HCT116 (cell line): ENCODE data around the gene LAMA1. TPM values are rescaled to one million over a fixed set of nuclear protein-coding genes. Genes with fewer than 3 reads are reported as not detected.

Experiments
- ATAC-seq: fragments of 200-7000 bp; cut with Tn5 transposase; 2 replicates; pipeline ENCODE4 v1.9.1; 2020; ENCODE audit warnings: mild to moderate bottlenecking, moderate library complexity
- BruUV-seq: library from RNA; stranded (reverse); fragments of 400-500 nt; replicated peaks from 2 replicates; lab custom pipeline; 2021; lab: Mats Ljungman, UMichigan
- CTCF ChIA-PET: fragments of 300-600 bp; sonication (Branson Sonifier 250); formaldehyde crosslinking; loops from one replicate; lab custom pipeline; 2021; ENCODE audit warnings: antibody characterized with exemption; lab: Charles Lee
- POLR2A ChIA-PET: fragments of 300-600, 350-600 bp; sonication (Branson Sonifier 250); formaldehyde crosslinking; loops from one replicate; lab custom pipeline; 2021; ENCODE audit warnings: antibody characterized with exemption; lab: Charles Lee
- RAD21 ChIA-PET, 2 experiments: fragments of 300-600 bp; sonication (Branson Sonifier 250); formaldehyde crosslinking; loops; one replicate each; lab custom pipeline; 2023; ENCODE audit warnings: low total read pairs in 2 of 2; ENCODE audit not compliant: uncharacterized antibody in 2 of 2, unreplicated experiment in 2 of 2, low non-redundant PET in 1 of 2; lab: Charles Lee
- DNase-seq: peaks from one replicate; pipeline ENCODE4 v3.0.0-alpha.2; 2010; ENCODE audit warnings: low read depth, low spot score
- H2AFZ ChIP-seq: fragments of 200-600 bp; shearing (Covaris generic), sonication (generic); 2 replicates; pipeline ENCODE4 v1.6.1; 2017; ENCODE audit warnings: low read depth, mixed run types, mixed read lengths, antibody characterized with exemption, low read length; ENCODE audit not compliant: poor library complexity, severe bottlenecking
- H3K27ac ChIP-seq: 2 replicates; pipeline ENCODE4 v1.5.1; 2012; ENCODE audit warnings: low read depth, low read length
- H3K27me3 ChIP-seq: fragments of 200-600 bp; sonication (generic); 2 replicates; pipeline ENCODE4 v1.6.1; 2016; ENCODE audit warnings: mixed run types, low read length, mixed read lengths; ENCODE audit not compliant: insufficient read depth
- H3K36me3 ChIP-seq, 2 experiments: fragments of 200-500 bp in 1 of 2; fragments of 200-600 bp in 1 of 2; sonication (Bioruptor generic) in 1 of 2; sonication (generic) in 1 of 2; 2 replicates each; pipeline versions ENCODE4 v1.5.1 to v1.6.1; 2014 to 2016; ENCODE audit warnings: low read length in 2 of 2, inconsistent platforms in 1 of 2, mixed read lengths in 1 of 2, mixed run types in 1 of 2; ENCODE audit not compliant: insufficient read depth in 2 of 2, control insufficient read depth in 1 of 2
- H3K4me1 ChIP-seq, 2 experiments: fragments of 200-600 bp in 1 of 2; sonication (generic) in 1 of 2; 2 replicates each; pipeline versions ENCODE4 v1.5.1 to v1.6.1; 2012 to 2017; ENCODE audit warnings: low read length in 2 of 2, inconsistent platforms in 1 of 2, mild to moderate bottlenecking in 1 of 2, mixed read lengths in 1 of 2, mixed run types in 1 of 2, moderate library complexity in 1 of 2; ENCODE audit not compliant: insufficient read depth in 2 of 2, control insufficient read depth in 1 of 2
- H3K4me2 ChIP-seq: fragments of 200-600 bp; sonication (generic); 2 replicates; pipeline ENCODE4 v1.6.1; 2017; ENCODE audit warnings: mixed run types, low read length, mixed read lengths
- H3K4me3 ChIP-seq, 2 experiments: fragments of 200-600 bp in 1 of 2; sonication (generic) in 1 of 2; replicated peaks in 1 of 2; 2 replicates each; pipeline ENCODE4 v1.5.1; 2011 to 2016; ENCODE audit warnings: low read length in 2 of 2, control low read depth in 1 of 2, low read depth in 1 of 2, mild to moderate bottlenecking in 1 of 2, mixed read lengths in 1 of 2, mixed run types in 1 of 2
- H3K79me2 ChIP-seq: fragments of 200-600 bp; sonication (generic); 2 replicates; pipeline ENCODE4 v1.6.1; 2017; ENCODE audit warnings: mild to moderate bottlenecking, mixed run types, low read length, moderate library complexity, mixed read lengths; ENCODE audit not compliant: insufficient read depth
- H3K9ac ChIP-seq: fragments of 200-600 bp; sonication (generic); 2 replicates; pipeline ENCODE4 v1.6.1; 2016; ENCODE audit warnings: low read length, mixed read lengths
- H3K9me2 ChIP-seq: fragments of 200-600 bp; sonication (generic), shearing (Covaris generic); 2 replicates; pipeline ENCODE4 v1.6.1; 2017; ENCODE audit warnings: mixed run types, mild to moderate bottlenecking, moderate library complexity; ENCODE audit not compliant: insufficient read depth
- H3K9me3 ChIP-seq, 2 experiments: fragments of 200-500 bp in 1 of 2; fragments of 200-600 bp in 1 of 2; sonication (Bioruptor generic) in 1 of 2; sonication (generic) in 1 of 2; 2 replicates each; pipeline ENCODE4 v1.6.1; 2014 to 2017; ENCODE audit warnings: low read length in 2 of 2, mixed read lengths in 2 of 2, inconsistent platforms in 1 of 2, low read depth in 1 of 2, mild to moderate bottlenecking in 1 of 2, mixed run types in 1 of 2, moderate library complexity in 1 of 2; ENCODE audit not compliant: control insufficient read depth in 1 of 2, insufficient read depth in 1 of 2
- H4K20me1 ChIP-seq: fragments of 200-600 bp; sonication (generic), shearing (Covaris generic); 2 replicates; pipeline ENCODE4 v1.6.1; 2017; ENCODE audit warnings: mixed run types, mild to moderate bottlenecking, moderate library complexity; ENCODE audit not compliant: insufficient read depth
- CBX3 ChIP-seq: IDR thresholded peaks from 2 replicates; pipeline ENCODE4 v1.6.1; 2012; ENCODE audit warnings: low read depth
- ELF1 ChIP-seq: IDR thresholded peaks from 2 replicates; pipeline ENCODE4 v1.6.1; 2012; ENCODE audit warnings: low read depth, borderline replicate concordance
- EZH2 ChIP-seq: fragments of 200-600 bp; sonication (generic); IDR thresholded peaks from 2 replicates; pipeline ENCODE4 v1.6.1; 2017; ENCODE audit warnings: antibody characterized with exemption, mixed run types
- EZH2phosphoT487 ChIP-seq: fragments of 200-600 bp; IDR thresholded peaks from 2 replicates; pipeline ENCODE4 v1.6.1; 2018; ENCODE audit warnings: antibody characterized with exemption, borderline replicate concordance
- FOSL1 ChIP-seq: IDR thresholded peaks from 2 replicates; pipeline ENCODE4 v1.6.1; 2012; ENCODE audit warnings: low read depth
- JUND ChIP-seq: IDR thresholded peaks from 2 replicates; pipeline ENCODE4 v1.6.1; 2012
- POLR2A ChIP-seq: IDR thresholded peaks from 2 replicates; pipeline ENCODE4 v1.7.0; 2011; ENCODE audit warnings: borderline replicate concordance; ENCODE audit not compliant: insufficient read depth, insufficient read length; ENCODE audit errors: extremely low read depth
- POLR2AphosphoS5 ChIP-seq: IDR thresholded peaks from 2 replicates; pipeline ENCODE4 v1.6.1; 2011; ENCODE audit warnings: mild to moderate bottlenecking, low read depth, low read length, moderate library complexity
- RAD21 ChIP-seq: IDR thresholded peaks from 2 replicates; pipeline ENCODE4 v1.6.1; 2012; ENCODE audit warnings: low read depth, mild to moderate bottlenecking
- SIN3A ChIP-seq: IDR thresholded peaks from 2 replicates; pipeline ENCODE4 v1.6.1; 2012; ENCODE audit warnings: low read depth
- SRF ChIP-seq: IDR thresholded peaks from 2 replicates; pipeline ENCODE4 v1.6.1; 2012; ENCODE audit warnings: low read depth
- TCF7L2 ChIP-seq: IDR thresholded peaks from 2 replicates; pipeline ENCODE4 v1.7.0; 2011; ENCODE audit warnings: borderline replicate concordance, inconsistent platforms; ENCODE audit not compliant: insufficient read depth, insufficient read length; ENCODE audit errors: extremely low read depth
- YY1 ChIP-seq: IDR thresholded peaks from 2 replicates; pipeline ENCODE4 v1.6.1; 2011; ENCODE audit warnings: low read length, low read depth, moderate library complexity, mild to moderate bottlenecking; ENCODE audit not compliant: insufficient replicate concordance; ENCODE audit errors: extremely low read depth
- ZFX ChIP-seq: fragments of 450-650 bp; IDR thresholded peaks from 2 replicates; pipeline ENCODE4 v1.6.1; 2017
- ZNF274 ChIP-seq: fragments of 200-500 bp; sonication (Bioruptor generic); IDR thresholded peaks from 2 replicates; pipeline ENCODE4 v1.6.1; 2014; ENCODE audit warnings: mild to moderate bottlenecking, low read depth, low read length, inconsistent platforms
- intact Hi-C: fragments of 100-400 bp; cut with micrococcal nuclease; formaldehyde crosslinking; loops from 2 replicates; pipeline ENCODE4 v1.10.0; 2022
- total RNA-seq: library from RNA; stranded (reverse); gene quantifications from one replicate; pipeline ENCODE4 v1.2.1, GENCODE V29; 2021; ENCODE audit not compliant: unreplicated experiment
- TF ChIP-seq, protein P1 (sequence below): IDR thresholded peaks from 2 replicates; pipeline ENCODE4 v1.6.1; 2012; ENCODE audit warnings: low read depth
- TF ChIP-seq, protein P2 (sequence below), 3 experiments: fragments of 200-600 bp in 1 of 3; sonication (generic) in 1 of 3; IDR thresholded peaks in 2 of 3; conservative IDR thresholded peaks in 1 of 3; 2 replicates each; pipeline ENCODE4 v1.5.1; 2012 to 2017; ENCODE audit warnings: low read depth in 2 of 3, low read length in 2 of 3, antibody characterized with exemption in 1 of 3, borderline replicate concordance in 1 of 3, control low read depth in 1 of 3, mild to moderate bottlenecking in 1 of 3, mixed read lengths in 1 of 3, mixed run types in 1 of 3, moderate library complexity in 1 of 3; ENCODE audit not compliant: insufficient read depth in 1 of 3
- TF ChIP-seq, protein P3 (sequence below): IDR thresholded peaks from 2 replicates; pipeline ENCODE4 v1.6.1; 2012
- TF ChIP-seq, protein P4 (sequence below): IDR thresholded peaks from 2 replicates; pipeline ENCODE4 v1.6.1; 2011; ENCODE audit warnings: mild to moderate bottlenecking, low read length, moderate library complexity; ENCODE audit not compliant: insufficient replicate concordance; ENCODE audit errors: extremely low read depth

The LAMA1 gene
- total RNA-seq, 1 experiment from 2014 or later = 0.05 TPM

DNA sequence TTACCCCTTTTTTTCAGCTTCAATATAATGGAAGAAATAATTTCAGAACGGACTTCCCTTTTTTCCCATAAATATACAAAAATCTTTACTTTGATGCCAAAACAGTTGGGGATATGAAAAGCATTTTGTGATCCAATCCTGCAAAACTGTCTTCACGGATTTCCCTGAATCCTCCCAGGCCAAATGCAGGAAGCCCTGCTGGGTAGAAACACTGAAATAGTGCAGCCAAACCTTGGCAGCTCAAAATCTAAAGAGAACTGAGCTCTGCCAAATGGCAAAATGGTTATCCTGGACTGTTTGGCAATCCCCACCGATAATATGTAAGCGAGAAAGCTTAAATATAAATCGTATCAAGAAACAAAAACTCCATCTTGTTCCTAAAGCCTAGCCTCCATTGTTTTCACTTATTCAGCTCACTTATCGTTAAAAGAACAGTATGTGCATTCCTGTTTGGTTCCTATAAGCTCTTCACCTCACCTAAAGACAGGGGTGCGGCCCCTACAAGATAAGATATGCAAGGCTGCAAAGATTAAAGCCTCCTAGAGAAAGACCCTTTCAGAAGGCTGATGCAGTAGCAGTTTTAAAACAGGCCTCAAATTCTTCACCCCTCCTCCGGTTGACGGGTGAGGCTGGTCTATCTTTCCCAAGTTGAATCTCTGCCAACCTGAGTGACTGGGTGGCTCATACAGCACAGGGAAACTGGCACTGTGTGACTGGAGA lies 48.6 kb downstream of the LAMA1 start:
- no peak for TF ChIP-seq ZFX
- no peak for TF ChIP-seq TCF7L2
- no peak for TF ChIP-seq FOSL1
- TF ChIP-seq, protein P1, sequence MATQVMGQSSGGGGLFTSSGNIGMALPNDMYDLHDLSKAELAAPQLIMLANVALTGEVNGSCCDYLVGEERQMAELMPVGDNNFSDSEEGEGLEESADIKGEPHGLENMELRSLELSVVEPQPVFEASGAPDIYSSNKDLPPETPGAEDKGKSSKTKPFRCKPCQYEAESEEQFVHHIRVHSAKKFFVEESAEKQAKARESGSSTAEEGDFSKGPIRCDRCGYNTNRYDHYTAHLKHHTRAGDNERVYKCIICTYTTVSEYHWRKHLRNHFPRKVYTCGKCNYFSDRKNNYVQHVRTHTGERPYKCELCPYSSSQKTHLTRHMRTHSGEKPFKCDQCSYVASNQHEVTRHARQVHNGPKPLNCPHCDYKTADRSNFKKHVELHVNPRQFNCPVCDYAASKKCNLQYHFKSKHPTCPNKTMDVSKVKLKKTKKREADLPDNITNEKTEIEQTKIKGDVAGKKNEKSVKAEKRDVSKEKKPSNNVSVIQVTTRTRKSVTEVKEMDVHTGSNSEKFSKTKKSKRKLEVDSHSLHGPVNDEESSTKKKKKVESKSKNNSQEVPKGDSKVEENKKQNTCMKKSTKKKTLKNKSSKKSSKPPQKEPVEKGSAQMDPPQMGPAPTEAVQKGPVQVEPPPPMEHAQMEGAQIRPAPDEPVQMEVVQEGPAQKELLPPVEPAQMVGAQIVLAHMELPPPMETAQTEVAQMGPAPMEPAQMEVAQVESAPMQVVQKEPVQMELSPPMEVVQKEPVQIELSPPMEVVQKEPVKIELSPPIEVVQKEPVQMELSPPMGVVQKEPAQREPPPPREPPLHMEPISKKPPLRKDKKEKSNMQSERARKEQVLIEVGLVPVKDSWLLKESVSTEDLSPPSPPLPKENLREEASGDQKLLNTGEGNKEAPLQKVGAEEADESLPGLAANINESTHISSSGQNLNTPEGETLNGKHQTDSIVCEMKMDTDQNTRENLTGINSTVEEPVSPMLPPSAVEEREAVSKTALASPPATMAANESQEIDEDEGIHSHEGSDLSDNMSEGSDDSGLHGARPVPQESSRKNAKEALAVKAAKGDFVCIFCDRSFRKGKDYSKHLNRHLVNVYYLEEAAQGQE = no peak
- TF ChIP-seq RAD21 = no peak
- TF ChIP-seq, protein P2, sequence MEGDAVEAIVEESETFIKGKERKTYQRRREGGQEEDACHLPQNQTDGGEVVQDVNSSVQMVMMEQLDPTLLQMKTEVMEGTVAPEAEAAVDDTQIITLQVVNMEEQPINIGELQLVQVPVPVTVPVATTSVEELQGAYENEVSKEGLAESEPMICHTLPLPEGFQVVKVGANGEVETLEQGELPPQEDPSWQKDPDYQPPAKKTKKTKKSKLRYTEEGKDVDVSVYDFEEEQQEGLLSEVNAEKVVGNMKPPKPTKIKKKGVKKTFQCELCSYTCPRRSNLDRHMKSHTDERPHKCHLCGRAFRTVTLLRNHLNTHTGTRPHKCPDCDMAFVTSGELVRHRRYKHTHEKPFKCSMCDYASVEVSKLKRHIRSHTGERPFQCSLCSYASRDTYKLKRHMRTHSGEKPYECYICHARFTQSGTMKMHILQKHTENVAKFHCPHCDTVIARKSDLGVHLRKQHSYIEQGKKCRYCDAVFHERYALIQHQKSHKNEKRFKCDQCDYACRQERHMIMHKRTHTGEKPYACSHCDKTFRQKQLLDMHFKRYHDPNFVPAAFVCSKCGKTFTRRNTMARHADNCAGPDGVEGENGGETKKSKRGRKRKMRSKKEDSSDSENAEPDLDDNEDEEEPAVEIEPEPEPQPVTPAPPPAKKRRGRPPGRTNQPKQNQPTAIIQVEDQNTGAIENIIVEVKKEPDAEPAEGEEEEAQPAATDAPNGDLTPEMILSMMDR (IDR thresholded peaks at IDR 0.05 in 2 of 3, conservative IDR thresholded peaks at IDR 0.05 in 1 of 3; ENCODE audit: borderline replicate concordance in 1 of 3, insufficient read depth in 1 of 3, low read depth in 2 of 3, low read length in 2 of 3) = no peak
- no peak for TF ChIP-seq JUND
- TF ChIP-seq SRF = no peak
- TF ChIP-seq EZH2 = no peak
- TF ChIP-seq POLR2A = no peak
- TF ChIP-seq, protein P3, sequence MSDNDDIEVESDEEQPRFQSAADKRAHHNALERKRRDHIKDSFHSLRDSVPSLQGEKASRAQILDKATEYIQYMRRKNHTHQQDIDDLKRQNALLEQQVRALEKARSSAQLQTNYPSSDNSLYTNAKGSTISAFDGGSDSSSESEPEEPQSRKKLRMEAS = no peak
- TF ChIP-seq, protein P4, sequence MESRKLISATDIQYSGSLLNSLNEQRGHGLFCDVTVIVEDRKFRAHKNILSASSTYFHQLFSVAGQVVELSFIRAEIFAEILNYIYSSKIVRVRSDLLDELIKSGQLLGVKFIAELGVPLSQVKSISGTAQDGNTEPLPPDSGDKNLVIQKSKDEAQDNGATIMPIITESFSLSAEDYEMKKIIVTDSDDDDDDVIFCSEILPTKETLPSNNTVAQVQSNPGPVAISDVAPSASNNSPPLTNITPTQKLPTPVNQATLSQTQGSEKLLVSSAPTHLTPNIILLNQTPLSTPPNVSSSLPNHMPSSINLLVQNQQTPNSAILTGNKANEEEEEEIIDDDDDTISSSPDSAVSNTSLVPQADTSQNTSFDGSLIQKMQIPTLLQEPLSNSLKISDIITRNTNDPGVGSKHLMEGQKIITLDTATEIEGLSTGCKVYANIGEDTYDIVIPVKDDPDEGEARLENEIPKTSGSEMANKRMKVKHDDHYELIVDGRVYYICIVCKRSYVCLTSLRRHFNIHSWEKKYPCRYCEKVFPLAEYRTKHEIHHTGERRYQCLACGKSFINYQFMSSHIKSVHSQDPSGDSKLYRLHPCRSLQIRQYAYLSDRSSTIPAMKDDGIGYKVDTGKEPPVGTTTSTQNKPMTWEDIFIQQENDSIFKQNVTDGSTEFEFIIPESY = no peak
- no peak for TF ChIP-seq ZNF274
- TF ChIP-seq ELF1 = no peak
- TF ChIP-seq CBX3 = no peak
- TF ChIP-seq SIN3A = no peak
- no peak for TF ChIP-seq EZH2phosphoT487
- TF ChIP-seq POLR2AphosphoS5 = no peak
- TF ChIP-seq YY1 = no peak
- TF ChIP-seq, all 23 proteins: peak for 0
- Histone ChIP-seq H3K4me3 (no peak overlapping the region), H3K9me2 (no peaks in the 10 kb centered on the region), H3K9me3 (peaks cover 0 to 16% of the 10 kb centered on the region in 2 experiments; a peak in 1 of 4 replicates), H3K9ac (no peak overlapping the region), H3K27ac (no peak overlapping the region), H3K4me2 (no peak overlapping the region), H4K20me1 (no peaks in the 10 kb centered on the region), H3K79me2 (no peaks in the 10 kb centered on the region), H3K36me3 (no peaks in the 10 kb centered on the region), H2AFZ (no peak overlapping the region), H3K27me3 (no peaks in the 10 kb centered on the region), H3K4me1 (no peaks in the 10 kb centered on the region)
- no TSS peak for BruUV-seq
- DNase-seq (no peak), ATAC-seq (no peak)
- intact Hi-C loops = no loop called here
- POLR2A ChIA-PET = no interaction called here
- RAD21 ChIA-PET = no interaction called here
- CTCF ChIA-PET = no interaction called here
